Cardiac septum (tissue), 1 donor: ENCODE results near the gene THTPA. TPM values are rescaled to one million over a fixed set of nuclear protein-coding genes. Genes with fewer than 3 reads are reported as not detected.
"Not testable (repeated sequence)": the region's sequence is repeated elsewhere in the genome, so short reads cannot be mapped to it uniquely, and the experiment has no call there.

Experiments
- DNase-seq: peaks from one replicate; pipeline ENCODE4 v3.0.0-alpha.2; 2020; ENCODE audit warnings: low spot score
- intact Hi-C: fragments of 100-400 bp; cut with DNase I; formaldehyde crosslinking; loops from one replicate; pipeline ENCODE4 v1.14.0; 2022
- total RNA-seq: library from RNA; stranded (reverse); fragmentation: NEBNext Ultra II Directional; extraction: Animal tissue kit (Norgen Biotek cat#: 25700); gene quantifications from one replicate; pipeline ENCODE4 v1.2.1, GENCODE V29; 2021
- donor health status: DM: no; HTN: no; CAD: no.

THTPA gene
- total RNA-seq, 1 donor from 2014 or later, result 17.5 TPM

- DNase-seq, result no peak
- intact Hi-C loops, result loop anchor here (10.0 kb wide), 1 partner anchor 47 kb away; no protein-coding TSS in a partner anchor
Observed at GRCh38 chr14:23531391-23531790, 24.7 kb upstream of the THTPA start.

- intact Hi-C loops, result loop anchor here (10.0 kb wide), 1 partner anchor 48 kb away; no protein-coding TSS in a partner anchor
- no peak for DNase-seq
Observed at GRCh38 chr14:23532658-23533057, 23.4 kb upstream of the THTPA start.

GRCh38 chr14:23533652-23534435, 22.2 kb upstream of the THTPA start:
- DNase-seq, result no peak
- intact Hi-C loops, result loop anchor here (10.0 kb wide), 1 partner anchor 49 kb away; no protein-coding TSS in a partner anchor

GRCh38 chr14:23535943-23536342, 20.1 kb upstream of the THTPA start:
- DNase-seq, result no peak
- intact Hi-C loops, result loop anchor here (10.0 kb wide), 1 partner anchor 51 kb away; no protein-coding TSS in a partner anchor

GRCh38 chr14:23536494-23536893, 19.6 kb upstream of the THTPA start:
- intact Hi-C loops, result loop anchor here (10.0 kb wide), 1 partner anchor 52 kb away; no protein-coding TSS in a partner anchor
- no peak for DNase-seq

- intact Hi-C loops, result loop anchor here (10.0 kb wide), 1 partner anchor 52 kb away; no protein-coding TSS in a partner anchor
- DNase-seq, result not testable (repeated sequence)
Observed at GRCh38 chr14:23536906-23537305, 19.2 kb upstream of the THTPA start.

- DNase-seq, result no peak
- intact Hi-C loops, result loop anchor here (10.0 kb wide), 1 partner anchor 53 kb away; no protein-coding TSS in a partner anchor
Observed at GRCh38 chr14:23537351-23538049, 18.6 kb upstream of the THTPA start.

- intact Hi-C loops, result loop anchor here (10.0 kb wide), 1 partner anchor 53 kb away; no protein-coding TSS in a partner anchor
- no peak for DNase-seq
Observed at GRCh38 chr14:23538050-23538718, 17.9 kb upstream of the THTPA start.

GRCh38 chr14:23538785-23539184, 17.3 kb upstream of the THTPA start:
- intact Hi-C loops, result loop anchor here (10.0 kb wide), 1 partner anchor 54 kb away; no protein-coding TSS in a partner anchor
- DNase-seq, result no peak

- no peak for DNase-seq
- intact Hi-C loops, result loop anchor here (10.0 kb wide), 1 partner anchor 55 kb away; no protein-coding TSS in a partner anchor
Observed at GRCh38 chr14:23539248-23540140, 16.6 kb upstream of the THTPA start.

- no peak for DNase-seq
- intact Hi-C loops, result no loop called here
Observed at GRCh38 chr14:23540141-23540469, 16.0 kb upstream of the THTPA start.

- no peak for DNase-seq
- intact Hi-C loops, result no loop called here
Observed at GRCh38 chr14:23542261-23542660, 13.8 kb upstream of the THTPA start.

GRCh38 chr14:23543403-23543802, 12.7 kb upstream of the THTPA start:
- intact Hi-C loops, result no loop called here
- no peak for DNase-seq

GRCh38 chr14:23544511-23545447, 11.3 kb upstream of the THTPA start:
- DNase-seq, result no peak
- intact Hi-C loops, result no loop called here

GRCh38 chr14:23545740-23546365, 10.2 kb upstream of the THTPA start:
- DNase-seq, result no peak
- intact Hi-C loops, result no loop called here

- no peak for DNase-seq
- intact Hi-C loops, result no loop called here
Observed at GRCh38 chr14:23546450-23547035, 9.5 kb upstream of the THTPA start.

GRCh38 chr14:23547924-23548323, 8.1 kb upstream of the THTPA start:
- intact Hi-C loops, result no loop called here
- no peak for DNase-seq
